HEK293 (cell line): ENCODE results near the gene NKD1.

Experiments used
- CTCF ChIA-PET: fragments of 350-600 bp; formaldehyde crosslinking; extraction: SDS; loops from one replicate; lab custom pipeline; 2021; ENCODE audit warnings: antibody characterized with exemption; lab: Yijun Ruan, JAX
- POLR2A ChIA-PET: fragments of 300-600 bp; formaldehyde crosslinking; extraction: SDS; loops from one replicate; lab custom pipeline; 2020; ENCODE audit warnings: antibody characterized with exemption, inconsistent platforms; lab: Yijun Ruan, JAX
- H3K27ac ChIP-seq: fragments of 200-500 bp; sonication (Bioruptor generic); 2 replicates; pipeline ENCODE4 v1.5.1; 2014; ENCODE audit warnings: low read depth, low read length, control low read depth, inconsistent platforms; ENCODE audit errors: extremely low read depth
- H3K36me3 ChIP-seq, 2 experiments: fragments of 200-500 bp in 1 of 2; sonication (Bioruptor generic) in 1 of 2; 1 replicate in 1 of 2; 2 replicates in 1 of 2; pipeline ENCODE4 v1.5.1; 2014 to 2017; ENCODE audit warnings: inconsistent platforms in 2 of 2, low read length in 2 of 2; ENCODE audit not compliant: control insufficient read depth in 2 of 2, insufficient read depth in 1 of 2
- H3K4me1 ChIP-seq: fragments of 200-500 bp; sonication (Bioruptor generic); 2 replicates; pipeline ENCODE4 v1.5.1; 2014; ENCODE audit warnings: mild to moderate bottlenecking, low read length, inconsistent platforms; ENCODE audit not compliant: control insufficient read depth, insufficient read depth
- H3K4me3 ChIP-seq: 2 replicates; pipeline ENCODE4 v1.5.1; 2011; ENCODE audit warnings: low read depth, mild to moderate bottlenecking, control low read depth, low read length, moderate library complexity
- H3K9me3 ChIP-seq: fragments of 200-500 bp; sonication (Bioruptor generic); 2 replicates; pipeline ENCODE4 v1.5.1; 2014; ENCODE audit warnings: low read depth, low read length, inconsistent platforms; ENCODE audit not compliant: control insufficient read depth, insufficient read depth
- GLI4 ChIP-seq: fragments of 450-650 bp; formaldehyde crosslinking; IDR thresholded peaks from 2 replicates; pipeline ENCODE4 v1.5.1; 2016; ENCODE audit warnings: missing biosample characterization, missing genetic modification characterization
- GLIS2 ChIP-seq: fragments of 450-650 bp; formaldehyde crosslinking; IDR thresholded peaks from 2 replicates; pipeline ENCODE4 v1.5.1; 2016; ENCODE audit warnings: missing biosample characterization, missing genetic modification characterization
- KLF9 ChIP-seq: fragments of 450-650 bp; formaldehyde crosslinking; IDR thresholded peaks from 2 replicates; pipeline ENCODE4 v1.5.1; 2016; ENCODE audit warnings: missing biosample characterization, missing genetic modification characterization, low read depth
- ZBTB7A ChIP-seq: fragments of 450-650 bp; formaldehyde crosslinking; IDR thresholded peaks from 2 replicates; pipeline ENCODE4 v1.5.1; 2016; ENCODE audit warnings: low read depth, missing biosample characterization, missing genetic modification characterization
- ZNF132 ChIP-seq: fragments of 450-650 bp; formaldehyde crosslinking; IDR thresholded peaks from 2 replicates; pipeline ENCODE4 v1.5.1; 2017; ENCODE audit warnings: missing biosample characterization, missing genetic modification characterization, borderline replicate concordance
- ZNF211 ChIP-seq: fragments of 450-650 bp; formaldehyde crosslinking; IDR thresholded peaks from 2 replicates; pipeline ENCODE4 v1.5.1; 2016; ENCODE audit warnings: low read depth, missing biosample characterization, missing genetic modification characterization
- ZNF223 ChIP-seq: fragments of 450-650 bp; formaldehyde crosslinking; IDR thresholded peaks from 2 replicates; pipeline ENCODE4 v1.5.1; 2016; ENCODE audit warnings: missing biosample characterization, missing genetic modification characterization
- ZNF23 ChIP-seq: fragments of 450-650 bp; formaldehyde crosslinking; IDR thresholded peaks from 2 replicates; pipeline ENCODE4 v1.5.1; 2016; ENCODE audit warnings: missing biosample characterization, missing genetic modification characterization, borderline replicate concordance
- ZNF239 ChIP-seq: fragments of 450-650 bp; formaldehyde crosslinking; IDR thresholded peaks from 2 replicates; pipeline ENCODE4 v1.5.1; 2016; ENCODE audit warnings: missing biosample characterization, missing genetic modification characterization
- ZNF24 ChIP-seq: fragments of 450-650 bp; formaldehyde crosslinking; IDR thresholded peaks from 2 replicates; pipeline ENCODE4 v1.5.1; 2016; ENCODE audit warnings: missing biosample characterization, missing genetic modification characterization
- ZNF274 ChIP-seq, 2 experiments: fragments of 200-500 bp in 1 of 2; fragments of 450-650 bp in 1 of 2; sonication (Bioruptor generic) in 1 of 2; formaldehyde crosslinking in 1 of 2; IDR thresholded peaks; 2 replicates each; pipeline versions ENCODE4 v1.5.1 to v1.6.1; 2014 to 2016; ENCODE audit warnings: borderline replicate concordance in 1 of 2, inconsistent platforms in 1 of 2, low read length in 1 of 2, missing biosample characterization in 1 of 2, missing genetic modification characterization in 1 of 2
- ZNF302 ChIP-seq: fragments of 450-650 bp; formaldehyde crosslinking; IDR thresholded peaks from 2 replicates; pipeline ENCODE4 v1.5.1; 2016; ENCODE audit warnings: missing biosample characterization, missing genetic modification characterization, low read depth
- ZNF354C ChIP-seq: fragments of 450-650 bp; formaldehyde crosslinking; IDR thresholded peaks from 2 replicates; pipeline ENCODE4 v1.5.1; 2016; ENCODE audit warnings: missing biosample characterization, missing genetic modification characterization, low read depth, borderline replicate concordance
- ZNF544 ChIP-seq: fragments of 450-650 bp; formaldehyde crosslinking; IDR thresholded peaks from 2 replicates; pipeline ENCODE4 v1.5.0; 2017; ENCODE audit warnings: missing biosample characterization, missing genetic modification characterization
- ZNF596 ChIP-seq: fragments of 450-650 bp; IDR thresholded peaks from 2 replicates; pipeline ENCODE4 v1.5.0; 2018; ENCODE audit warnings: missing biosample characterization, mild to moderate bottlenecking, missing genetic modification characterization, moderate library complexity
- ZNF664 ChIP-seq: fragments of 450-650 bp; formaldehyde crosslinking; IDR thresholded peaks from 2 replicates; pipeline ENCODE4 v1.5.1; 2016; ENCODE audit warnings: missing biosample characterization, missing genetic modification characterization
- ZNF707 ChIP-seq: fragments of 450-650 bp; formaldehyde crosslinking; IDR thresholded peaks from 2 replicates; pipeline ENCODE4 v1.5.1; 2016; ENCODE audit warnings: missing biosample characterization, missing genetic modification characterization
- ZNF843 ChIP-seq: fragments of 450-650 bp; formaldehyde crosslinking; IDR thresholded peaks from 2 replicates; pipeline ENCODE4 v1.5.1; 2016; ENCODE audit warnings: missing biosample characterization, missing genetic modification characterization
- TF ChIP-seq, protein P1 (sequence below): sonication (generic); formaldehyde crosslinking; IDR thresholded peaks from 2 replicates; pipeline ENCODE4 v1.8.1; 2022; ENCODE audit warnings: mild to moderate bottlenecking, moderate library complexity, missing genetic modification reagents
- TF ChIP-seq, protein P2 (sequence below): fragments of 450-650 bp; formaldehyde crosslinking; IDR thresholded peaks from 2 replicates; pipeline ENCODE4 v1.5.1; 2017; ENCODE audit warnings: missing biosample characterization, mild to moderate bottlenecking, missing genetic modification characterization, moderate library complexity
- TF ChIP-seq, protein P3 (sequence below): fragments of 450-650 bp; IDR thresholded peaks from 2 replicates; pipeline ENCODE4 v1.5.1; 2018; ENCODE audit warnings: missing biosample characterization, mild to moderate bottlenecking, missing genetic modification characterization
- TF ChIP-seq, protein P4 (sequence below): fragments of 450-650 bp; formaldehyde crosslinking; IDR thresholded peaks from 2 replicates; pipeline ENCODE4 v1.5.1; 2017; ENCODE audit warnings: missing biosample characterization, missing genetic modification characterization
- TF ChIP-seq, protein P5 (sequence below): fragments of 450-650 bp; formaldehyde crosslinking; IDR thresholded peaks from 2 replicates; pipeline ENCODE4 v1.5.1; 2016; ENCODE audit warnings: missing biosample characterization, missing genetic modification characterization
- TF ChIP-seq, protein P6 (sequence below): fragments of 450-650 bp; formaldehyde crosslinking; conservative IDR thresholded peaks from 2 replicates; pipeline ENCODE4 v1.5.1; 2016; ENCODE audit warnings: low read depth, missing biosample characterization, missing genetic modification characterization

Gene NKD1

DNA sequence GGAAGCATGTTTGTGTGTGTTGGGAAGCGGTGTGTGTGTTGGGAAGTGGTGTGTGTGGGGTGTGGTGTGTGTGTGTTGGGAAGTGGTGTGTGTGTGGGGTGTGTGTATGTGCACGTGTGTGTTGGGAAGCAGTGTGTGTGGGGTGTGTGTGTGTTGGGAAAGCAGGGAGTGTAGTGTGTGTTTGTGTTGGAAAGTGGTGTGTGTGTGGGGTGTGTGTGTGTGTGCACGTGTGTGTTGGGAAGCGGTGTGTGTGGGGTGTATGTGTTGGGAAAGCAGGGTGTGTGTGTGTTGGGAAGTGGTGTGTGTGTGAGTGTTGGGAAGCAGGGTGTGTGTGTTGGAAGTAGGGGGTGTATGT, 144.4 kb downstream of the NKD1 start:
- POLR2A ChIA-PET: no interaction called here
- no peaks in the 10 kb centered on the region for H3K36me3 ChIP-seq
- H3K27ac ChIP-seq: no peak overlapping the region
- CTCF ChIA-PET: no interaction called here
- H3K4me3 ChIP-seq: no peak overlapping the region
- H3K4me1 ChIP-seq: no peaks in the 10 kb centered on the region
- H3K9me3 ChIP-seq: no peaks in the 10 kb centered on the region
- TF ChIP-seq ZNF664 (tag by site-specific recombination) (no peak), ZNF302 (tag by site-specific recombination) (no peak), ZNF707 (tag by site-specific recombination) (0 out of 2 replicates have a peak, but pooled peaks have one; percentile 6), ZNF223 (tag by site-specific recombination) (no peak), ZNF274 (IDR thresholded peaks at IDR 0.05; ENCODE audit: low read length) (no peak), ZNF274 (tag by site-specific recombination; IDR thresholded peaks at IDR 0.05; ENCODE audit: borderline replicate concordance) (peak; percentile 65; the same call in 1 of the 2 replicates), ZNF354C (tag by site-specific recombination) (no peak; the same call in 1 of the 2 replicates), ZNF23 (tag by site-specific recombination) (0 out of 2 replicates have a peak, but pooled peaks have one; percentile 16), ZNF843 (tag by site-specific recombination) (no peak), ZBTB7A (tag by site-specific recombination) (no peak), ZNF211 (no peak), ZNF132 (tag by site-specific recombination) (no peak), ZNF596 (no peak), ZNF239 (tag by site-specific recombination) (no peak), GLIS2 (tag by site-specific recombination) (no peak), GLI4 (tag by site-specific recombination) (no peak), KLF9 (tag by site-specific recombination) (0 out of 2 replicates have a peak, but pooled peaks have one; percentile 7), ZNF24 (tag by site-specific recombination) (no peak), ZNF544 (tag by site-specific recombination) (no peak)
- TF ChIP-seq, protein P1, sequence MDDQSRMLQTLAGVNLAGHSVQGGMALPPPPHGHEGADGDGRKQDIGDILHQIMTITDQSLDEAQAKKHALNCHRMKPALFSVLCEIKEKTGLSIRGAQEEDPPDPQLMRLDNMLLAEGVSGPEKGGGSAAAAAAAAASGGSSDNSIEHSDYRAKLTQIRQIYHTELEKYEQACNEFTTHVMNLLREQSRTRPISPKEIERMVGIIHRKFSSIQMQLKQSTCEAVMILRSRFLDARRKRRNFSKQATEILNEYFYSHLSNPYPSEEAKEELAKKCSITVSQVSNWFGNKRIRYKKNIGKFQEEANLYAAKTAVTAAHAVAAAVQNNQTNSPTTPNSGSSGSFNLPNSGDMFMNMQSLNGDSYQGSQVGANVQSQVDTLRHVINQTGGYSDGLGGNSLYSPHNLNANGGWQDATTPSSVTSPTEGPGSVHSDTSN (CRISPR knock-in tag): no peak
- TF ChIP-seq, protein P2, sequence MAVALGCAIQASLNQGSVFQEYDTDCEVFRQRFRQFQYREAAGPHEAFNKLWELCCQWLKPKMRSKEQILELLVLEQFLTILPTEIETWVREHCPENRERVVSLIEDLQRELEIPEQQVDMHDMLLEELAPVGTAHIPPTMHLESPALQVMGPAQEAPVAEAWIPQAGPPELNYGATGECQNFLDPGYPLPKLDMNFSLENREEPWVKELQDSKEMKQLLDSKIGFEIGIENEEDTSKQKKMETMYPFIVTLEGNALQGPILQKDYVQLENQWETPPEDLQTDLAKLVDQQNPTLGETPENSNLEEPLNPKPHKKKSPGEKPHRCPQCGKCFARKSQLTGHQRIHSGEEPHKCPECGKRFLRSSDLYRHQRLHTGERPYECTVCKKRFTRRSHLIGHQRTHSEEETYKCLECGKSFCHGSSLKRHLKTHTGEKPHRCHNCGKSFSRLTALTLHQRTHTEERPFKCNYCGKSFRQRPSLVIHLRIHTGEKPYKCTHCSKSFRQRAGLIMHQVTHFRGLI (tag by site-specific recombination): no peak
- TF ChIP-seq, protein P3, sequence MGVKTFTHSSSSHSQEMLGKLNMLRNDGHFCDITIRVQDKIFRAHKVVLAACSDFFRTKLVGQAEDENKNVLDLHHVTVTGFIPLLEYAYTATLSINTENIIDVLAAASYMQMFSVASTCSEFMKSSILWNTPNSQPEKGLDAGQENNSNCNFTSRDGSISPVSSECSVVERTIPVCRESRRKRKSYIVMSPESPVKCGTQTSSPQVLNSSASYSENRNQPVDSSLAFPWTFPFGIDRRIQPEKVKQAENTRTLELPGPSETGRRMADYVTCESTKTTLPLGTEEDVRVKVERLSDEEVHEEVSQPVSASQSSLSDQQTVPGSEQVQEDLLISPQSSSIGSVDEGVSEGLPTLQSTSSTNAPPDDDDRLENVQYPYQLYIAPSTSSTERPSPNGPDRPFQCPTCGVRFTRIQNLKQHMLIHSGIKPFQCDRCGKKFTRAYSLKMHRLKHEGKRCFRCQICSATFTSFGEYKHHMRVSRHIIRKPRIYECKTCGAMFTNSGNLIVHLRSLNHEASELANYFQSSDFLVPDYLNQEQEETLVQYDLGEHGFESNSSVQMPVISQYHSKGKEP (tag by site-specific recombination): no peak
- TF ChIP-seq, protein P4, sequence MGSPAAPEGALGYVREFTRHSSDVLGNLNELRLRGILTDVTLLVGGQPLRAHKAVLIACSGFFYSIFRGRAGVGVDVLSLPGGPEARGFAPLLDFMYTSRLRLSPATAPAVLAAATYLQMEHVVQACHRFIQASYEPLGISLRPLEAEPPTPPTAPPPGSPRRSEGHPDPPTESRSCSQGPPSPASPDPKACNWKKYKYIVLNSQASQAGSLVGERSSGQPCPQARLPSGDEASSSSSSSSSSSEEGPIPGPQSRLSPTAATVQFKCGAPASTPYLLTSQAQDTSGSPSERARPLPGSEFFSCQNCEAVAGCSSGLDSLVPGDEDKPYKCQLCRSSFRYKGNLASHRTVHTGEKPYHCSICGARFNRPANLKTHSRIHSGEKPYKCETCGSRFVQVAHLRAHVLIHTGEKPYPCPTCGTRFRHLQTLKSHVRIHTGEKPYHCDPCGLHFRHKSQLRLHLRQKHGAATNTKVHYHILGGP (tag by site-specific recombination): no peak; the same call in 1 of the 2 replicates
- TF ChIP-seq, protein P5, sequence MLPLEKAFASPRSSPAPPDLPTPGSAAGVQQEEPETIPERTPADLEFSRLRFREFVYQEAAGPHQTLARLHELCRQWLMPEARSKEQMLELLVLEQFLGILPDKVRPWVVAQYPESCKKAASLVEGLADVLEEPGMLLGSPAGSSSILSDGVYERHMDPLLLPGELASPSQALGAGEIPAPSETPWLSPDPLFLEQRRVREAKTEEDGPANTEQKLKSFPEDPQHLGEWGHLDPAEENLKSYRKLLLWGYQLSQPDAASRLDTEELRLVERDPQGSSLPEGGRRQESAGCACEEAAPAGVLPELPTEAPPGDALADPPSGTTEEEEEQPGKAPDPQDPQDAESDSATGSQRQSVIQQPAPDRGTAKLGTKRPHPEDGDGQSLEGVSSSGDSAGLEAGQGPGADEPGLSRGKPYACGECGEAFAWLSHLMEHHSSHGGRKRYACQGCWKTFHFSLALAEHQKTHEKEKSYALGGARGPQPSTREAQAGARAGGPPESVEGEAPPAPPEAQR: 0 out of 2 replicates have a peak, but pooled peaks have one; percentile 22
- TF ChIP-seq, protein P6, sequence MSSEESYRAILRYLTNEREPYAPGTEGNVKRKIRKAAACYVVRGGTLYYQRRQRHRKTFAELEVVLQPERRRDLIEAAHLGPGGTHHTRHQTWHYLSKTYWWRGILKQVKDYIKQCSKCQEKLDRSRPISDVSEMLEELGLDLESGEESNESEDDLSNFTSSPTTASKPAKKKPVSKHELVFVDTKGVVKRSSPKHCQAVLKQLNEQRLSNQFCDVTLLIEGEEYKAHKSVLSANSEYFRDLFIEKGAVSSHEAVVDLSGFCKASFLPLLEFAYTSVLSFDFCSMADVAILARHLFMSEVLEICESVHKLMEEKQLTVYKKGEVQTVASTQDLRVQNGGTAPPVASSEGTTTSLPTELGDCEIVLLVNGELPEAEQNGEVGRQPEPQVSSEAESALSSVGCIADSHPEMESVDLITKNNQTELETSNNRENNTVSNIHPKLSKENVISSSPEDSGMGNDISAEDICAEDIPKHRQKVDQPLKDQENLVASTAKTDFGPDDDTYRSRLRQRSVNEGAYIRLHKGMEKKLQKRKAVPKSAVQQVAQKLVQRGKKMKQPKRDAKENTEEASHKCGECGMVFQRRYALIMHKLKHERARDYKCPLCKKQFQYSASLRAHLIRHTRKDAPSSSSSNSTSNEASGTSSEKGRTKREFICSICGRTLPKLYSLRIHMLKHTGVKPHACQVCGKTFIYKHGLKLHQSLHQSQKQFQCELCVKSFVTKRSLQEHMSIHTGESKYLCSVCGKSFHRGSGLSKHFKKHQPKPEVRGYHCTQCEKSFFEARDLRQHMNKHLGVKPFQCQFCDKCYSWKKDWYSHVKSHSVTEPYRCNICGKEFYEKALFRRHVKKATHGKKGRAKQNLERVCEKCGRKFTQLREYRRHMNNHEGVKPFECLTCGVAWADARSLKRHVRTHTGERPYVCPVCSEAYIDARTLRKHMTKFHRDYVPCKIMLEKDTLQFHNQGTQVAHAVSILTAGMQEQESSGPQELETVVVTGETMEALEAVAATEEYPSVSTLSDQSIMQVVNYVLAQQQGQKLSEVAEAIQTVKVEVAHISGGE (tag by site-specific recombination): no peak
